ENCODE data around the gene MYCBP2.

DNA sequence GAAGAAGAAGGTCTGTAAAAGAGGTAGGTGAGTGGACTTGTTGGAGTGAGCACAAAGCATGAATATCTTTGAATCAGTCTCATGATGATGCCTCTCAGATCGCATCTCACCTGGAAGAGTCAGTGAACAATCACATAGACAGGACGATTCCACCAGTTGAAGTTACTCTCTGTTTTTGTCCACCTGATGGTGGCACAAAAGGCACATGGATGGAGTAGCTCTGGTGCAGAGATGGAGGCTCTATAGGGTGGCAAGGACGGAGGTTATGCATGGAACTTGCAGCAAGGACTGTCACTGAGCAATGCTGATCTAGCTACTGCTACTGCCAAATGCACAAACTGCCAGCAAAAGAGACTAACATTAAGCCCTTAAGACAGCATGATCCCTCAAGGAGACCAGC is 10.3 kb upstream of the MYCBP2 start:
- TF ChIP-seq EZH2 (IDR thresholded peaks at IDR 0.05; ENCODE audit: low read length, missing control alignments), result no peak
- TF ChIP-seq, protein P1, sequence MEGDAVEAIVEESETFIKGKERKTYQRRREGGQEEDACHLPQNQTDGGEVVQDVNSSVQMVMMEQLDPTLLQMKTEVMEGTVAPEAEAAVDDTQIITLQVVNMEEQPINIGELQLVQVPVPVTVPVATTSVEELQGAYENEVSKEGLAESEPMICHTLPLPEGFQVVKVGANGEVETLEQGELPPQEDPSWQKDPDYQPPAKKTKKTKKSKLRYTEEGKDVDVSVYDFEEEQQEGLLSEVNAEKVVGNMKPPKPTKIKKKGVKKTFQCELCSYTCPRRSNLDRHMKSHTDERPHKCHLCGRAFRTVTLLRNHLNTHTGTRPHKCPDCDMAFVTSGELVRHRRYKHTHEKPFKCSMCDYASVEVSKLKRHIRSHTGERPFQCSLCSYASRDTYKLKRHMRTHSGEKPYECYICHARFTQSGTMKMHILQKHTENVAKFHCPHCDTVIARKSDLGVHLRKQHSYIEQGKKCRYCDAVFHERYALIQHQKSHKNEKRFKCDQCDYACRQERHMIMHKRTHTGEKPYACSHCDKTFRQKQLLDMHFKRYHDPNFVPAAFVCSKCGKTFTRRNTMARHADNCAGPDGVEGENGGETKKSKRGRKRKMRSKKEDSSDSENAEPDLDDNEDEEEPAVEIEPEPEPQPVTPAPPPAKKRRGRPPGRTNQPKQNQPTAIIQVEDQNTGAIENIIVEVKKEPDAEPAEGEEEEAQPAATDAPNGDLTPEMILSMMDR (conservative IDR thresholded peaks at IDR 0.05 in 1 of 2, IDR thresholded peaks at IDR 0.05 in 1 of 2; ENCODE audit: low read depth in 1 of 2, low read length in 2 of 2), result no peak

Measured in fibroblast of lung (primary cell).